SU-DHL-6 (cell line): Measurements from ENCODE around the gene COL4A1.

Source experiments
- H2AFZ ChIP-seq: fragments of 200-600 bp; sonication (generic); 2 replicates; pipeline ENCODE4 v1.6.1; 2014; ENCODE audit warnings: low read depth, mild to moderate bottlenecking, moderate library complexity, mixed read lengths, antibody characterized with exemption, low read length; ENCODE audit not compliant: severe bottlenecking
- H3F3A ChIP-seq: fragments of 200-600 bp; shearing (Covaris generic); 2 replicates; pipeline ENCODE4 v1.6.0; 2016; ENCODE audit warnings: antibody characterized with exemption, mild to moderate bottlenecking; ENCODE audit not compliant: insufficient read depth
- H3K27ac ChIP-seq: fragments of 200-600 bp; sonication (generic); 2 replicates; pipeline ENCODE4 v1.5.1; 2016; ENCODE audit warnings: low read depth, mild to moderate bottlenecking, low read length, moderate library complexity, mixed read lengths
- H3K27me3 ChIP-seq: fragments of 200-600 bp; sonication (generic), shearing (Covaris generic); 2 replicates; pipeline ENCODE4 v1.6.0; 2014; ENCODE audit warnings: mild to moderate bottlenecking, low read length
- H3K36me3 ChIP-seq: fragments of 200-600 bp; sonication (generic); 2 replicates; pipeline ENCODE4 v1.6.1; 2014; ENCODE audit warnings: mild to moderate bottlenecking, low read length, mixed read lengths
- H3K4me2 ChIP-seq: fragments of 300-600, 200-600 bp; shearing (Covaris generic), sonication (generic); 2 replicates; pipeline ENCODE4 v1.6.0; 2014; ENCODE audit warnings: low read length, low read depth, mild to moderate bottlenecking; ENCODE audit not compliant: poor library complexity, severe bottlenecking
- H3K4me3 ChIP-seq: fragments of 200-600 bp; sonication (generic); 2 replicates; pipeline ENCODE4 v1.5.1; 2014; ENCODE audit warnings: antibody characterized with exemption, low read length, mild to moderate bottlenecking, mixed read lengths; ENCODE audit not compliant: insufficient read depth, poor library complexity, severe bottlenecking
- H3K79me2 ChIP-seq: fragments of 200-600 bp; sonication (generic); 2 replicates; pipeline ENCODE4 v1.6.1; 2014; ENCODE audit warnings: mild to moderate bottlenecking, low read length, moderate library complexity; ENCODE audit not compliant: insufficient read depth
- H3K9ac ChIP-seq: fragments of 200-600 bp; sonication (generic); 2 replicates; pipeline ENCODE4 v1.7.0; 2014; ENCODE audit warnings: mild to moderate bottlenecking, low read length
- H3K9me2 ChIP-seq: fragments of 200-600 bp; sonication (generic); replicated peaks from 2 replicates; pipeline ENCODE4 v1.6.1; 2014; ENCODE audit warnings: low read length; ENCODE audit not compliant: insufficient read depth
- H3K9me3 ChIP-seq: fragments of 200-600 bp; sonication (generic); 2 replicates; pipeline ENCODE4 v1.6.1; 2014; ENCODE audit warnings: low read length, mixed read lengths; ENCODE audit not compliant: insufficient read depth
- H4K20me1 ChIP-seq: fragments of 200-600 bp; sonication (generic); 2 replicates; pipeline ENCODE4 v1.6.1; 2014; ENCODE audit warnings: low read depth, mild to moderate bottlenecking, antibody characterized with exemption, low read length, moderate library complexity, mixed read lengths
- EZH2phosphoT487 ChIP-seq: fragments of 200-600 bp; sonication (generic), shearing (Covaris generic); conservative IDR thresholded peaks from 2 replicates; pipeline ENCODE4 v1.6.1; 2018; ENCODE audit warnings: mild to moderate bottlenecking, antibody characterized with exemption, low read length, moderate library complexity, mixed read lengths
- TF ChIP-seq, protein P1 (sequence below): fragments of 200-600 bp; sonication (generic); IDR thresholded peaks from one replicate; pipeline ENCODE4 v1.5.1; 2017; ENCODE audit warnings: antibody characterized with exemption, mild to moderate bottlenecking, low read length, moderate library complexity; ENCODE audit not compliant: insufficient read depth, poor library complexity, severe bottlenecking

COL4A1 gene

DNA sequence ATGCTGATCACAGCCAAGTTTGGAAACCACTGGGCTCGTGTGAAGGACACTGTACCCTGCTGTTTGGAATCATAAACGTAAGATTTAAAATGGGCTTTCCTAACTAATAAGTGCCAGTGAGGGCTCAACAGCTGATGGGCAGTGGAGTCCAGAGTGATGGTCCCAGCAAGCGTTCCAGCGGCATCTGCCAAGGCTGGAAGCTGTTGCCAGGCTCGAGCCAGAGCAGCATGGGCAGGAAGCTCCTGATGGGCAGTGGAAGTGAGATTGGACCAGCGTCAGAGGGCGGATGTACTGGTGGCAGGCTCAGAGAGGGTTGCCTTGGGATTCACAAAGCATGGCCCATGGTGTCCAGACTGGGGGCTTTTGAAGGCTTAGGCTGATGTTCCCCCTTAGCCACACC, 30.3 kb upstream of the COL4A1 start:
- H3K9ac ChIP-seq: no peak overlapping the region
- no peak overlapping the region for H3K27ac ChIP-seq
- no peaks in the 10 kb centered on the region for H3K79me2 ChIP-seq
- no peaks in the 10 kb centered on the region for H3K9me2 ChIP-seq
- H3K36me3 ChIP-seq: no peaks in the 10 kb centered on the region
- H2AFZ ChIP-seq: no peak overlapping the region
- no peak for TF ChIP-seq EZH2phosphoT487
- TF ChIP-seq, protein P1, sequence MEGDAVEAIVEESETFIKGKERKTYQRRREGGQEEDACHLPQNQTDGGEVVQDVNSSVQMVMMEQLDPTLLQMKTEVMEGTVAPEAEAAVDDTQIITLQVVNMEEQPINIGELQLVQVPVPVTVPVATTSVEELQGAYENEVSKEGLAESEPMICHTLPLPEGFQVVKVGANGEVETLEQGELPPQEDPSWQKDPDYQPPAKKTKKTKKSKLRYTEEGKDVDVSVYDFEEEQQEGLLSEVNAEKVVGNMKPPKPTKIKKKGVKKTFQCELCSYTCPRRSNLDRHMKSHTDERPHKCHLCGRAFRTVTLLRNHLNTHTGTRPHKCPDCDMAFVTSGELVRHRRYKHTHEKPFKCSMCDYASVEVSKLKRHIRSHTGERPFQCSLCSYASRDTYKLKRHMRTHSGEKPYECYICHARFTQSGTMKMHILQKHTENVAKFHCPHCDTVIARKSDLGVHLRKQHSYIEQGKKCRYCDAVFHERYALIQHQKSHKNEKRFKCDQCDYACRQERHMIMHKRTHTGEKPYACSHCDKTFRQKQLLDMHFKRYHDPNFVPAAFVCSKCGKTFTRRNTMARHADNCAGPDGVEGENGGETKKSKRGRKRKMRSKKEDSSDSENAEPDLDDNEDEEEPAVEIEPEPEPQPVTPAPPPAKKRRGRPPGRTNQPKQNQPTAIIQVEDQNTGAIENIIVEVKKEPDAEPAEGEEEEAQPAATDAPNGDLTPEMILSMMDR: no peak
- H4K20me1 ChIP-seq: no peaks in the 10 kb centered on the region
- H3K9me3 ChIP-seq: peaks cover 5% of the 10 kb centered on the region; the same call in 1 of the 2 replicates
- no peaks in the 10 kb centered on the region for H3F3A ChIP-seq
- H3K4me3 ChIP-seq: no peak overlapping the region
- no peak overlapping the region for H3K4me2 ChIP-seq
- no peaks in the 10 kb centered on the region for H3K27me3 ChIP-seq

DNA sequence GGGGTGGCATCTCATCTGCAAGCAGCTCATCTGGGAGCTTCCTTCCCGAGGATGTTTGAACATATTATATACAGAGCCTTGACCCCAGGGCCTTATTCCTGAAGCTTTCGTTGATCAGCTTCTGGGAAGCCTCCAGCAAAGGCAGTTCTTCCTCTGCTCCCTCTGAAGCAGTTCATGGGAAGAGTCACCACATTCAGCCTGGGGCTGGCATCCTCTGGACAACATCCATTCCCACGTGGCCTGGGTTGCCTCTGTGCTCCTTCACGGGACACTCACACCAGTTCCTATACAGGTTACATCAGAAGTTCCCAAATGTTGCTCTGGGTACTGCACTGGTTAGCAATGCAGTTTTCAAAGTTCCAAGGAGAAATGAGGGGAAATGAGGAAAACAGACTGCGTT, 29.7 kb upstream of the COL4A1 start:
- H3K9me2 ChIP-seq: no peaks in the 10 kb centered on the region
- no peak overlapping the region for H2AFZ ChIP-seq
- H3K36me3 ChIP-seq: no peaks in the 10 kb centered on the region
- no peaks in the 10 kb centered on the region for H3K27me3 ChIP-seq
- H4K20me1 ChIP-seq: no peaks in the 10 kb centered on the region
- H3K79me2 ChIP-seq: no peaks in the 10 kb centered on the region
- no peak overlapping the region for H3K4me2 ChIP-seq
- TF ChIP-seq EZH2phosphoT487: no peak
- no peak overlapping the region for H3K27ac ChIP-seq
- H3K9me3 ChIP-seq: peaks cover 5% of the 10 kb centered on the region; the same call in 1 of the 2 replicates
- H3F3A ChIP-seq: no peaks in the 10 kb centered on the region
- H3K4me3 ChIP-seq: no peak overlapping the region
- H3K9ac ChIP-seq: no peak overlapping the region

DNA sequence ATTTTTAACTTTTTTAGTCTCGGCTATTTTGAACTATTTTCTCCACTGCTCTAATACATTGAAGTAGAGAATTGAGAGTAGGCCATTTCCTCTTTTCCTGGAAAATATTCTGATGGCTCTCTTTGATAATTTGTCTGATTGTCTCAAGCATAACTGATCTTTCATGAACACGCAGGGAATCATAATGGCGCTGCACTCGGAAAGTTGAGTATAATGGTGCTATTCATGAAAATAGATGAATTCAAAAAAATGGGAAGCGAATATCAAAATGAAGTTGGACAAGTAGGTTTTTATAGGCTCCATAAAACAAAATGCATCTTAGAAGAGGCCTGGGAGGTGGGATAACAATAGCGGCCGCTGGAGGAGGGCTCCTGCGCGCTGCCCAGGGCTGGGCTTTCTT, 29.2 kb upstream of the COL4A1 start:
- Histone ChIP-seq H3K27me3 (no peaks in the 10 kb centered on the region), H3K9me3 (peaks cover 5% of the 10 kb centered on the region; the same call in 1 of the 2 replicates), H3K9ac (no peak overlapping the region), H3K9me2 (no peaks in the 10 kb centered on the region), H3K79me2 (no peaks in the 10 kb centered on the region), H3F3A (no peaks in the 10 kb centered on the region), H3K27ac (no peak overlapping the region), H3K4me2 (no peak overlapping the region), H2AFZ (no peak overlapping the region), H3K36me3 (no peaks in the 10 kb centered on the region), H4K20me1 (no peaks in the 10 kb centered on the region), H3K4me3 (no peak overlapping the region)
- TF ChIP-seq, protein P1: no peak
- TF ChIP-seq EZH2phosphoT487: no peak

DNA sequence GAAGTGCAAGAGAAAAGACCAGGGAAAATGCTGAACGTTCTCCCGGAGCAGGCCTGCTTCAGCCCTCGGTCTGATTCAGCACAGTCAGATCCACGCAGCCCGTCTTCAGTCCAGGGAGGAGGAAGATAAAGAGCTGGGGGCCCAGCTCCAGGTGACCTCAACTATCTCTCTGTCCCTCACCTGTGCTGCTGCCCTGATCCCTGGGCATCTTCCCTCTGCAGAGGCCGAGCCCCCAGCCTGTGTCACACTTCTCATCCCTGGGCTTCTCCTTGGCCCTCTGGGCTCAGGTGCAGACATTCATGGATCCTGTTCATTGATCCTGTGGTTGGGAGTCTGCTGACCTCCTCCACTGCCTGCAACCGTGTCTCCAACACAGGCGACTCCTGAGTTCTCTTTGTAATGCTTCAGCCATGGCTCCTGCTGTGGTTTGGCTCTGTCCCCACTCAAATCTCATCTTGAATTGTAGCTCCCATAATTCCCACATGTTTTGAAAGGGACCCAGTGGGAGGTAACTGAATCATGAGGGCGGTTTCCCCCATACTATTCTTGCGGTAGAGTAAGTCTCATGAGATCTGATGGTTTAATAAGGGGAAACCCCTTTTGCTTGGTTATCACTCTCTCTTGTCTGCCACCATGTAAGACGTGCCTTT, 28.0 kb upstream of the COL4A1 start:
- Histone ChIP-seq H2AFZ (no peak overlapping the region), H3F3A (no peaks in the 10 kb centered on the region), H4K20me1 (no peaks in the 10 kb centered on the region), H3K9me2 (no peaks in the 10 kb centered on the region), H3K27me3 (no peaks in the 10 kb centered on the region), H3K36me3 (no peaks in the 10 kb centered on the region), H3K9me3 (peaks cover 5% of the 10 kb centered on the region; the same call in 1 of the 2 replicates), H3K4me3 (no peak overlapping the region), H3K79me2 (no peaks in the 10 kb centered on the region), H3K27ac (no peak overlapping the region), H3K9ac (no peak overlapping the region), H3K4me2 (no peak overlapping the region)
- no peak for TF ChIP-seq EZH2phosphoT487
- TF ChIP-seq, protein P1: no peak
